Measurements from ENCODE around the gene CAPN5. TPM values are rescaled to one million over a fixed set of nuclear protein-coding genes. Genes with fewer than 3 reads are reported as not detected.
"Not testable (repeated sequence)": the region's sequence is repeated elsewhere in the genome, so short reads cannot be mapped to it uniquely, and the experiment has no call there.

Gene CAPN5
- total RNA-seq (1 to 10 TPM; 2.5 to 3.0 TPM), total RNA-seq (2.3 to 3.2 reads per million in 2 donors)

GRCh38 chr11:77066229-77067042 is at the start of gene CAPN5:
Gene CAPN5, plus strand, starts transcription at chr11:77066971. Its CDS starts 17,916 bp downstream, at chr11:77084887.
- ATAC-seq, result peak; percentile 96
- Mint-ChIP-seq H3K27me3 (no peaks in the 10 kb centered on the region), H3K36me3 (ENCODE audit: low read depth) (no peaks in the 10 kb centered on the region), H3K4me1 (peaks cover 8% of the 10 kb centered on the region), H3K4me3 (peak within 1 kb of the TSS; percentile 90), H3K27ac (peak within 1 kb of the TSS; percentile 67)
- no peaks in the 10 kb centered on the region for H3K9me3 ChIP-seq (ENCODE audit: control insufficient read depth, low read length, poor library complexity, severe bottlenecking)
- DNase-seq, result peak; percentile 86 to 88 (median 86)

DNA sequence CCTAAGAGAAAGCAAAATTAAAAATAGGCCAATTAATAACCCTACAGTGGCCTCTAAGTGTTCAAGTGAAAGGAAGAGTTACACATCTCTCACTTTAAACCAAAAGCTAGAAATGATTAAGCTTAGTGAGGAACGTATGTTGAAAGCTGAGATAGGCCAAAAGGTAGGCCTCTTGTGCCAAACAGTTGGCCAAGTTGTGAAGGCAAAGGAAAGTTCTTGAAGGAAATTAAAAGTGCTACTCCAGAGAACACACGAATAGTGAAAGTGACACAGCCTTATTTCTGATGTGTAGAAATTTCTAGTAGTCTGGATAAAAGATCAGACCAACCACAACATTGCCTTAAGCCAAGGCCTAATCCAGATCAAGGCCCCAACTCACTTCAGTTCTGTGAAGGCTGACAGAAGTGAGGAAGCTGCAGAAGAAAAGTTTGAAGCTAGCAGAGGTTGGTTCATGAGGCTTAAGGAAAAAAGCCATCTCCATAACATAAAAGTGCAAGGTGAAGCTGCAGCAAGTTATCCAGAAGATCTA is 48.3 kb upstream of the CAPN5 start:
- not testable (repeated sequence) for H3K27me3 Mint-ChIP-seq; H3K27ac Mint-ChIP-seq; H3K4me3 Mint-ChIP-seq; H3K9me3 ChIP-seq (ENCODE audit: control insufficient read depth, low read length, poor library complexity, severe bottlenecking); H3K36me3 Mint-ChIP-seq (ENCODE audit: low read depth); H3K4me1 Mint-ChIP-seq; ATAC-seq; DNase-seq

DNA sequence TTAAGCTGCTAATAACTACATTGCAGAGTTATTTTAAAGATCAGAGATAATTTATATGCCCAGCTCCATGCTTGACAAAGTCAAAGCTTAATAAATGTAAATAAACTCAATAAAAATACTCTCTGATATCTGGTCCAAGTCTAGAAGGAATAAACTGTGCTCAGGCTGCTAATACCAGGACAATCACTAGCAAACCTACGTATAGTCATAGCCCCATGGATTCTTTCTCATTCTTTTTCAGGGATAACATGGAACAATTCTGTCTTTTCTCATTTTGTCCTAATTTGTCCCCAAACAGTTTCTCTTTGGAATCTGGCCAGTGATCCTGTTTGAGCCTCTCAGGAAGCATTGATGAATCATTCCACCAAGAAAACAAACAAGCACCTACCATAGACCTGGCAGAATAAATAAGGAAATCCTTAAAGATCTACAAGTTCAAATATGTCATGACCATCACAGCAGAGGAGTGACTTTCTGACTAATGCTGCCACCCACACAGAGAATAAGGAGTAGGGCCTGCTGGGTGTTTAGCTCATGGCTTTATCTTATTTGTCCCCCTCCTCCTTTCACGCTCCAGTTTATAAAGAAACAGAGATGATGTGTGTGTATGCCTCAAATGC is 46.7 kb upstream of the CAPN5 start:
- Mint-ChIP-seq H3K27ac (no peak overlapping the region), H3K36me3 (ENCODE audit: low read depth) (peaks cover 6% of the 10 kb centered on the region), H3K4me3 (no peak overlapping the region), H3K27me3 (no peaks in the 10 kb centered on the region), H3K4me1 (no peaks in the 10 kb centered on the region)
- no peaks in the 10 kb centered on the region for H3K9me3 ChIP-seq (ENCODE audit: control insufficient read depth, low read length, poor library complexity, severe bottlenecking)
- DNase-seq, result no peak
- ATAC-seq, result no peak

- Mint-ChIP-seq H3K4me1 (no peaks in the 10 kb centered on the region), H3K27me3 (no peaks in the 10 kb centered on the region), H3K27ac (no peak overlapping the region), H3K36me3 (ENCODE audit: low read depth) (peaks cover 6% of the 10 kb centered on the region), H3K4me3 (no peak overlapping the region)
- ATAC-seq, result no peak
- no peaks in the 10 kb centered on the region for H3K9me3 ChIP-seq (ENCODE audit: control insufficient read depth, low read length, poor library complexity, severe bottlenecking)
- no peak for DNase-seq
Observed at GRCh38 chr11:77020734-77021133, 46.0 kb upstream of the CAPN5 start.

DNA sequence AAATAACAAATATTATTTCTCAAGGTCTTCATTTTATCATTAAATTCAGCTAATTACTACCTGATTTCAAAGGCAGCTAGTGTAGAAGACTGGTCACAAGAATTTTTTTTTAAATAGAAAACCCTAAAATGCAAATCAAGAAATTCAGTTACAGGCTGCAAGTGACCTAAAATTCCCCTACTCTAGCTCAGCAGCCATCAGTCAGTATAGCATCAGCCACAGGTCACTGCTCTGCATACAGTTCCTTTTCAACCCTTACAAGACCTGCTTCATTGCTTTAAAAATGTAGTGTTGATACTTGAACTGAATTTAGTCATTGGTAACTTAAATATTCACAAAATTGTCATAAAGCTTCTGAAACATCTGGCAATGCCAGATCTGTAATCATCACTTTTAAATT is 42.0 kb upstream of the CAPN5 start:
- DNase-seq, result no peak
- Mint-ChIP-seq H3K36me3 (ENCODE audit: low read depth) (no peaks in the 10 kb centered on the region), H3K27me3 (peaks cover 16% of the 10 kb centered on the region), H3K4me1 (no peaks in the 10 kb centered on the region), H3K27ac (no peak overlapping the region), H3K4me3 (no peak overlapping the region)
- no peaks in the 10 kb centered on the region for H3K9me3 ChIP-seq (ENCODE audit: control insufficient read depth, low read length, poor library complexity, severe bottlenecking)
- ATAC-seq, result no peak

GRCh38 chr11:77026221-77026620 is 40.5 kb upstream of the CAPN5 start:
- H3K4me3 Mint-ChIP-seq, result no peak overlapping the region
- no peaks in the 10 kb centered on the region for H3K9me3 ChIP-seq (ENCODE audit: control insufficient read depth, low read length, poor library complexity, severe bottlenecking)
- no peaks in the 10 kb centered on the region for H3K4me1 Mint-ChIP-seq
- no peak for DNase-seq
- peaks cover 31% of the 10 kb centered on the region for H3K27me3 Mint-ChIP-seq
- no peaks in the 10 kb centered on the region for H3K36me3 Mint-ChIP-seq (ENCODE audit: low read depth)
- H3K27ac Mint-ChIP-seq, result no peak overlapping the region
- no peak for ATAC-seq

GRCh38 chr11:77026743-77027142 is 40.0 kb upstream of the CAPN5 start:
- H3K36me3 Mint-ChIP-seq (ENCODE audit: low read depth), result no peaks in the 10 kb centered on the region
- peaks cover 34% of the 10 kb centered on the region for H3K27me3 Mint-ChIP-seq
- no peaks in the 10 kb centered on the region for H3K4me1 Mint-ChIP-seq
- no peak for ATAC-seq
- H3K9me3 ChIP-seq (ENCODE audit: control insufficient read depth, low read length, poor library complexity, severe bottlenecking), result no peaks in the 10 kb centered on the region
- no peak overlapping the region for H3K27ac Mint-ChIP-seq
- H3K4me3 Mint-ChIP-seq, result no peak overlapping the region
- no peak for DNase-seq

GRCh38 chr11:77027275-77027674 is 39.5 kb upstream of the CAPN5 start:
- no peaks in the 10 kb centered on the region for H3K9me3 ChIP-seq (ENCODE audit: control insufficient read depth, low read length, poor library complexity, severe bottlenecking)
- no peaks in the 10 kb centered on the region for H3K4me1 Mint-ChIP-seq
- peaks cover 34% of the 10 kb centered on the region for H3K27me3 Mint-ChIP-seq
- H3K4me3 Mint-ChIP-seq, result no peak overlapping the region
- no peaks in the 10 kb centered on the region for H3K36me3 Mint-ChIP-seq (ENCODE audit: low read depth)
- DNase-seq, result no peak
- ATAC-seq, result no peak
- H3K27ac Mint-ChIP-seq, result no peak overlapping the region

DNA sequence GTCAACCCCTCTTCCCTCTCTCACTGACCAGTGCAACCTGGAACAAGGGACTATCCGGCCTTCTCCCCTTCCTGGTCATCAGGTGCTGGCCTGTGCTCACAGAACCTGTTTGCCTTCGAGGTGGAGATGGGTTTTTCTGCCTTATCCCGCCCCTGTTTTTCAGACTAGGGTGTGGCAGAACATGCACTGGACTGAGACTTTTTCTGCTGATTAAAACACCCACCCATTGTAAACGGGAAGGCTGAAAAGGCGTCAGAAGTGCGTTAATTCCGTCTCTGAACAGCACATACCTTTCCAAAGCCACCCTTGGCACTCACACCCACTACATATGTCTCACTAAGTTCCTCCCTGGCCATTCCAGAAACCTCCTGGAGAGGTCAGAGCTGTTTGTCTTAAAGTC is 36.9 kb upstream of the CAPN5 start:
- no peak overlapping the region for H3K27ac Mint-ChIP-seq
- H3K36me3 Mint-ChIP-seq (ENCODE audit: low read depth), result no peaks in the 10 kb centered on the region
- DNase-seq (no peak), ATAC-seq (no peak)
- no peaks in the 10 kb centered on the region for H3K9me3 ChIP-seq (ENCODE audit: control insufficient read depth, low read length, poor library complexity, severe bottlenecking)
- H3K4me3 Mint-ChIP-seq, result no peak overlapping the region
- H3K4me1 Mint-ChIP-seq, result no peaks in the 10 kb centered on the region
- peaks cover 37% of the 10 kb centered on the region for H3K27me3 Mint-ChIP-seq

DNA sequence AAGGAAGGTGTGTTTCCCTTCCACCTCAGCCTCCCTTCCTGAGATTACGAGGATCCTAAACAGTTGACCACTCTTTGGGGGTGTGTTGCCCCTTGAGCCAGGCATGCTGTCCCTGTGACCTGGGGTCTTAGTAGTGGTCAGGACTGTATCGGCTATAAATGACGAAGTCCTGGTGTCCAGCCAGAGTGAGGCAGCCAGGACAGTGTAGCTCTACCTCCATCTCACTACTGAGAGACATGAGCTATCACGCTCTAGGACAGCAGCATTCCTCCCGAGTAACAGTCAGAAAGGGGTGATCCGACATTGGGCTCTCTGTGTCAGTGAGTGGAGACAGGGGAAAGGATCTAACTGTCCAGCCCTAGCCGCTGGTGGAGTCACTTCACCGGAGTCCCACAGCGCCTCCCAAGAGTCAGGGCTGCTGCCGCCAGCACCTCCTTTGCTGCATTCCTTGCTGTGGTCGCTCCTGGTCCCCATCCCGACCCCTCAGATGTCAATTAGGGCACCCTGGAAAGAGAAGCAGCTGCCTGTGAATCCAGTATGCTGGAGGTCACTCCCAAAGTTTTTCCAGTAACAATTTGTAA is 35.8 kb upstream of the CAPN5 start:
- no peak for ATAC-seq
- H3K4me3 Mint-ChIP-seq, result no peak overlapping the region
- H3K27ac Mint-ChIP-seq, result no peak overlapping the region

GRCh38 chr11:77031599-77031998 is 35.2 kb upstream of the CAPN5 start:
- Mint-ChIP-seq H3K27ac (no peak overlapping the region), H3K4me3 (no peak overlapping the region), H3K36me3 (ENCODE audit: low read depth) (no peaks in the 10 kb centered on the region), H3K27me3 (peaks cover 47% of the 10 kb centered on the region), H3K4me1 (no peaks in the 10 kb centered on the region)
- no peaks in the 10 kb centered on the region for H3K9me3 ChIP-seq (ENCODE audit: control insufficient read depth, low read length, poor library complexity, severe bottlenecking)
- DNase-seq (no peak), ATAC-seq (no peak)

More for the DNA sequence above, 35.8 kb upstream of the CAPN5 start:
- Mint-ChIP-seq H3K36me3 (ENCODE audit: low read depth) (no peaks in the 10 kb centered on the region), H3K27me3 (peaks cover 42% of the 10 kb centered on the region), H3K4me1 (no peaks in the 10 kb centered on the region)
- no peaks in the 10 kb centered on the region for H3K9me3 ChIP-seq (ENCODE audit: control insufficient read depth, low read length, poor library complexity, severe bottlenecking)
- DNase-seq, result no peak

- Mint-ChIP-seq H3K36me3 (ENCODE audit: low read depth) (peaks cover 8% of the 10 kb centered on the region), H3K4me1 (peaks cover 9% of the 10 kb centered on the region), H3K4me3 (no peak overlapping the region), H3K27ac (no peak overlapping the region), H3K27me3 (peaks cover 52% of the 10 kb centered on the region)
- DNase-seq (no peak), ATAC-seq (no peak)
- no peaks in the 10 kb centered on the region for H3K9me3 ChIP-seq (ENCODE audit: control insufficient read depth, low read length, poor library complexity, severe bottlenecking)
Observed at GRCh38 chr11:77035039-77035438, 31.7 kb upstream of the CAPN5 start.

DNA sequence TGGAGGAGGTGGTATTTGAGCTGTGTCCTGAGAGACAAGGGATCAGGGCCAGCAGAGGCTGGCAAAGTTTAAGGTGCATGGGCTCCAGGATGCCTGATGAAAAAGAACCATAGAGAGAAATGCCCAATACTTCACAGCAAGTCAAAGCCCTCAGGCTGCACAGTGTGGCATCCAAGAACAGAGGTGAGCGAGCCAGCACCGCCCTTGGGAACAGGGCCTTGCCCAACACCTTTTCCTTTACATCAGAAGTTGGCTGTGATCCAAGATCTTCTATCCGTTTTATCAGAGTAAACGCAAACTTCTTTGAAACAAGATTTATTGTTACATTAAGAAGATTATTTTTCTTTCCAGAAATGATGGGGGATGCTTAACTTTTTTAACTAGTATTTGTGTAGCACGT is 31.2 kb upstream of the CAPN5 start:
- Mint-ChIP-seq H3K36me3 (ENCODE audit: low read depth) (peaks cover 8% of the 10 kb centered on the region), H3K27me3 (peaks cover 49% of the 10 kb centered on the region)

More for the DNA sequence above, 31.2 kb upstream of the CAPN5 start:
- H3K9me3 ChIP-seq (ENCODE audit: control insufficient read depth, low read length, poor library complexity, severe bottlenecking), result no peaks in the 10 kb centered on the region
- H3K27ac Mint-ChIP-seq, result no peak overlapping the region
- no peak for ATAC-seq
- peaks cover 9% of the 10 kb centered on the region for H3K4me1 Mint-ChIP-seq
- no peak overlapping the region for H3K4me3 Mint-ChIP-seq
- no peak for DNase-seq
